ENCODE data around the gene MB.

The MB gene

DNA sequence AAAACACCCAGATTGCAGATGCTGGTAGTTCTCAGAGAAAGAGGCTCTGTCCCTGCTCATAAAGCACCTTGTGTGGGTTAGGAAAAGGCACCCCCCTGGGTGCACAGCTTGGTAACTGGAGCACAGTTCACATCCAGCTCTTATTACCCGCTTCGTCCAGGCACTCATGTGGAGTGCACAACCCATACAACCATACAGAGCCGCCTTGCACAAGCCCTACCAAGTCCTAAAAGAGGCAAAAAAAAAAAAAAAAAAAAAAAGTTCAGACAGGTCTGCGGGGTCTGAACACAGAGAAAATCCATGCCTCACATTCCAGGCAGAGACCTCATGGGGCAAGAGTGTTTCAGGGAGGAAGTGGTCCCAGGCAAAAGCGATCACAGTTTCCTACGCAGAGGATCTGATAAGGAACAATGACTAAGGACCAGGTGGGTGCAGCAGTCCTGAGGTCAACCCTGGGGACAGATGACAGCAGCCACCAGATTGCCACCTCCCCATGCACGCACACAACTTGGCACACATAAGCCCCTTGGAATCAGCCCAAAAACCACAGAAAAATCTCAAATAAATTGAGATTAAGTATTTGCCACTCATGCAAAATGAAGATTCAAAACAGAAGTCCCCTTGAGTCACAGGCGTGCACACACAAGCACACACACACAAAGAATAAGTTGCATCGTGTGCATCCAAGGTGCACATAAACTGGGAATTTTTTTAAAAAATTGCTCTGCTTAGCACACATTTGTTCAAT lies 12.3 kb downstream of the MB start:
- in situ Hi-C loops (cut with MboI; ENCODE audit: low sequenced_read_pairs) = no loop called here
- no peak overlapping the region for H3K4me3 ChIP-seq
- H3K9me3 ChIP-seq = no peaks in the 10 kb centered on the region

DNA sequence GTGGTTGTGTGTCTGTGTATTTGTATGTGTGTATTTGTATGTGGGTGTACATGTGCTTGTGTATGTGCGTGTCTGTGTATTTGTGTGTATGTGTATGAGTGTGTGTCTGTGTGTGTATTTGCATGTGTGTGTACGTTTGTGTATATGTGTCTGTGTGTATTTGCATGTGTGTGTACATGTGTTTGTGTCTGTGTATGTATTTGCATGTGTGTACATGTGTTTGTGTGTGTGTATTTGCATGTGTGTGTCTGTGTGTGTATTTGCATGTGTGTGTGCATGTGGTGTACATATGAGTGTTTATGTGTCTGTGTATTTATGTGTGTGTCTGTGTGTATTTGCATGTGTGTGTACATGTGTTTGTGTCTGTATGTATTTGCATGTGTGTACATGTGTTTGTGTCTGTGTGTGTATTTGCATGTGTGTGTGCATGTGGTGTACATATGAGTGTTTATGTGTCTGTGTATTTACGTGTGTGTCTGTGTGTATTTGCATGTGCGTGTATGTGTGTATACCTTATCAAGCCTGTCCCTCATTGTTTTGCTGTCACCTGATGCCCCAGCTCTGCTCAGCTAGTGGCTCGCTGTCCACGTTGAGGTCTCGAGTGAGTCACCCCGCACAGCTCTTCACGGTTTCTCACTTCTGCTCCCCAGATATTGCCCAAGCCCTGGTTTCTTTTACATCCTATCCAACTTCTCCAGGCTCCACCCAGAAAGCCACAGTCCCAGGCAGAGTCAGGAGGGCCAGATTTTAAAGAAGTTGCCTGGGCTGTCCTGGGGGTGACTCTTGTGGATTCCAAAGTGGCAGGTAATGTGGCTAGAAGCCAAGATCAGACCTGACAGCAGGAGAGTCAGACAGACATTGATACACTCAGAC lies 15.2 kb downstream of the MB start:
- Histone ChIP-seq H3K4me1 (no peaks in the 10 kb centered on the region), H3K27me3 (ENCODE audit: low read depth) (no peaks in the 10 kb centered on the region; the same call in 1 of the 2 replicates), H3K36me3 (replicated peaks) (no peaks in the 10 kb centered on the region), H3K4me3 (no peak overlapping the region), H3K9me3 (no peaks in the 10 kb centered on the region)
- DNase-seq (ENCODE audit: low spot score in 2 of 2) = no peak
- in situ Hi-C loops (cut with MboI; ENCODE audit: low sequenced_read_pairs) = no loop called here

More for the DNA sequence above, 12.3 kb downstream of the MB start:
- Histone ChIP-seq H3K4me1 (no peaks in the 10 kb centered on the region), H3K36me3 (replicated peaks) (no peaks in the 10 kb centered on the region), H3K27me3 (ENCODE audit: low read depth) (no peaks in the 10 kb centered on the region; the same call in 1 of the 2 replicates)
- DNase-seq (ENCODE audit: low spot score in 2 of 2) = no peak

DNA sequence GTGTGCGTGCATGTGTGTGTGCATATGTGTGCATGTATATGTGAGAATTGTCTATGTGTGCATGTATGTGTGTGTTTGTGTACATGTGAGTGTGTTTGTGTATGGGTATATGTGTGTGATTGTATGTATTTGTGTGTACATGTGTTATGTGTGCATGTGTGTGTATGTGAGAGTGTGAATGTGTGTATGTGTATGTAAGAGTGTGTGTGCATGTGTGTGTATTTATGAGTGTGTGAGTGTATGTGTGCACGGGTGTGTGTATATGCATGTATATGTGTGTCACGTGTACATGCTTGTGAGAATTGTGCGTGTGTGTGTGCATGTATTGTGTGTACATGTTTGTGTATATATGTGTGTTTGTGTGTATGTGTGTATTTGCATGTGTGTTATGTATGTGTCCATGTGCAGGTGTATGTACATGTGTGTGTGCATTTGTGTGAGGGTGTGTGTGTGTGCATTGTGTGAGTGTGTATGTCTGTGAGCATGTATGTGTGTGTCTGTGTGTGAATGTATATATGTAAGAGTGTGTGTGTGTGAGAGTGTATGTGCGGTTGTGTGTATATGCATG lies 16.0 kb downstream of the MB start:
- in situ Hi-C loops (cut with MboI; ENCODE audit: low sequenced_read_pairs) = no loop called here
- Histone ChIP-seq H3K36me3 (replicated peaks) (no peaks in the 10 kb centered on the region), H3K9me3 (no peaks in the 10 kb centered on the region), H3K4me3 (no peak overlapping the region), H3K4me1 (no peaks in the 10 kb centered on the region), H3K27me3 (ENCODE audit: low read depth) (no peaks in the 10 kb centered on the region; the same call in 1 of the 2 replicates)
- no peak for DNase-seq (ENCODE audit: low spot score in 2 of 2)

DNA sequence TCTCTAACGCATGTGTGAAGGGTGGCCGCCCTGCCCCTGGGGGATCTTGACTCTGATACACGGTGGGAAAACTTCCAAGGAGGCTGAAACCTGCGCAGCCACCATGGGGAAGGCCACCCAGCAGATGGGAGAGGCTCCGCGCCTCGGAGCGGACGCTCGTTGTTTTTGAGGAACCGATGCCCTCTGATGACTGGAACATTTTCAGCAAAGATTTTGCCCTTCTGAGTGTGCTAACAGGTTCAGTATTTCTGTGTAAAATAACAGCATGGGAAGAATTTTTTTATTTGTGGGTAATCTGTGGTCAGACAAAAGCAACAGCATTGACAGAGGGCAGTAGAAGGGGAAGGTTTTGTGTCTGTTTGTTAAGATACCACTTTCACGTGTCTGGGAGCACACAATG lies 16.7 kb downstream of the MB start:
- H3K9me3 ChIP-seq = no peaks in the 10 kb centered on the region
- H3K36me3 ChIP-seq (replicated peaks) = no peaks in the 10 kb centered on the region
- no peaks in the 10 kb centered on the region; the same call in 1 of the 2 replicates for H3K27me3 ChIP-seq (ENCODE audit: low read depth)
- no peak overlapping the region for H3K4me3 ChIP-seq
- no peaks in the 10 kb centered on the region for H3K4me1 ChIP-seq
- DNase-seq (ENCODE audit: low spot score in 2 of 2) = no peak
- in situ Hi-C loops (cut with MboI; ENCODE audit: low sequenced_read_pairs) = no loop called here

DNA sequence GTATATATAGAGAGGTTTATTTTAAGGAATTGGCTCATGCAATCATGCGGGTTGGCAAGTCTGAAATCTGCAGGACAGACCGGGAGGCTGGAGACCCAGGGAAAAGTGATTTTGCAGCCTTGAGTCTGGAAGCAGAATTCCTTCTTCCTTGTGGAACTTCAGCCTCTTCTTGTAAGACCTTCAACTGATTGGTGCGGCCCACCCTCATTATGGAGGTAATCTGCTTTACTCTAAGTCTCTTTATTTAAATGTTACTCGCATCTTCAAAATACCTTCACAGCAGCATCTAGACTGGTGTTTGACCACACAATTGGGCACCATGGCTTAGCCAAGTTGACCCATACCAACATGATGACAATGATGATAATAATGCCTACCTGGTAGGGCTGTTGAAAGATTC lies 17.8 kb downstream of the MB start:
- in situ Hi-C loops (cut with MboI; ENCODE audit: low sequenced_read_pairs) = no loop called here
- Histone ChIP-seq H3K27me3 (ENCODE audit: low read depth) (no peaks in the 10 kb centered on the region; the same call in 1 of the 2 replicates), H3K4me3 (no peak overlapping the region), H3K9me3 (no peaks in the 10 kb centered on the region), H3K4me1 (no peaks in the 10 kb centered on the region), H3K36me3 (replicated peaks) (no peaks in the 10 kb centered on the region)
- DNase-seq (ENCODE audit: low spot score in 2 of 2) = no peak

DNA sequence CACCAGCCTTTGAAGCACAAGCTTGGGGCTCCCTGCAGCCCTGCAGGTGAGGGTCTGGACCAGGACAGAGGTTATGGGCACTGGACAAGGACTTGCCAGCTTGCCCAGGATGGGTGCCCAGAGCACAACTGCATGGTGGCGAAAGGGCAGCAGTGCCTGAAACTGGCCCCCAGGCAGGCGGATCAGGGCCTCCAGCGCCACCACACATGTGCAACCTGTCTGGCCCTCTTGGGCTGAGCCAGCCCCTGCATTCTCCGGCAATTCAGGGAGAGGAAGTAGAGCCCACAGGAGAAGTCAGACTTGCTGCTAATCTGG lies 18.8 kb downstream of the MB start:
- no peaks in the 10 kb centered on the region for H3K36me3 ChIP-seq (replicated peaks)
- no peak for DNase-seq (ENCODE audit: low spot score in 2 of 2)
- in situ Hi-C loops (cut with MboI; ENCODE audit: low sequenced_read_pairs) = no loop called here
- no peaks in the 10 kb centered on the region for H3K4me1 ChIP-seq
- H3K9me3 ChIP-seq = no peaks in the 10 kb centered on the region
- H3K4me3 ChIP-seq = no peak overlapping the region
- H3K27me3 ChIP-seq (ENCODE audit: low read depth) = no peaks in the 10 kb centered on the region; the same call in 1 of the 2 replicates

DNA sequence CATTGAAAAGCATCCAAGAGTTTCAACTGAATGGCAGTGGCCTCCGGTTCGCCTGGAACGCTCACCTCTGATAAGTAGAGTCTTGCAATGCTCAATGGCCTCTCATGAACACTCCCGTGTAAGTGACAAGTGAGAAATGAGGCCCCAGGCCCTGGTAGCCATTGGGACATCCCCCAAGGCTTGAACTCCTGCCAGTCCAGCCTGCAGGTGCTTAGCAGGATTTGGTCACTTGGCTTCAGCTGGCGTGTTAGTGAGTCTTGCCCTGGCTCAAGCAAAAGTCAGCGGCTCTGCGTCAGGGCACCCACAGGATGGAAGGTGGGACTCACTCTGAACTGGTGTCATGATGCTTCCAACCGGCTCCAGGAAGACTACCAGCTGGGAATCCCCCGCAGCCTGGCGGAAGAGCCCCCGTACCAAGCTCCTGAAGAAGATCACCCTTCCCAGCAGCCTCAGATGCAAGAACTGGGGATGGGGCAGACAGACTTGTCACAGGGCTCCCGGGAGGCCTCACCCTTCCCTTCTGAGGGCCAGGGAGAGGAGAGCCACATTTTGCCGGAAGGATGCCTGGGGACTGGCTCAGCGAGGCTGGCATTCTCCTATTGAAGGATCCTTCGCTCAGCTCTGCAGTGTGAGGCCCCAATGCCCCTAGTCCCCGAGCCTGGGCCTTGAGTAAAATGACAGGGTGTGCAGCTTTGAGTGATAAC lies 19.3 kb downstream of the MB start:
- no peaks in the 10 kb centered on the region for H3K36me3 ChIP-seq (replicated peaks)
- no peak for DNase-seq (ENCODE audit: low spot score in 2 of 2)
- in situ Hi-C loops (cut with MboI; ENCODE audit: low sequenced_read_pairs) = no loop called here
- no peaks in the 10 kb centered on the region for H3K4me1 ChIP-seq
- no peaks in the 10 kb centered on the region for H3K9me3 ChIP-seq
- H3K4me3 ChIP-seq = no peak overlapping the region
- H3K27me3 ChIP-seq (ENCODE audit: low read depth) = no peaks in the 10 kb centered on the region; the same call in 1 of the 2 replicates

DNA sequence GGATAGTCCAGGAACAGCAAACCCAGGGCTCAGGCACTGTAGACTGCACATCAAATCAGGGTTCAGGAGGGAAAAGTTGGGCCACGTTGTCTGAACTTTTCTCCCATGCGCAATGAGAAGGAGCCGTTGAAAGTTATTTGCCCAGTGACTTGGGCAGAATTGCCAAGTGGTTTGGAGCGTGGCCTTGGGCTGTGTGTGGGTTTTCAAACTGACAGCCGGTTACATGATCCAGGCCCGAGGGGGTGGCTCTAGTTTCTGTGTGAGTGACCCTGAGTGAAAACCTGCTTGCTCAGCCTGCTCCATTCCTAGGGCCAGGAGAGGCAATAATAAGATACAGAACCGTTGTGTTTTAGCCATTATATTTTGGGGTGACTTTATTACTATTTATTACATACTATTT lies 20.3 kb downstream of the MB start:
- Histone ChIP-seq H3K27me3 (ENCODE audit: low read depth) (no peaks in the 10 kb centered on the region; the same call in 1 of the 2 replicates), H3K4me3 (no peak overlapping the region), H3K4me1 (no peaks in the 10 kb centered on the region), H3K36me3 (replicated peaks) (no peaks in the 10 kb centered on the region), H3K9me3 (no peaks in the 10 kb centered on the region)
- in situ Hi-C loops (cut with MboI; ENCODE audit: low sequenced_read_pairs) = no loop called here
- no peak for DNase-seq (ENCODE audit: low spot score in 2 of 2)

DNA sequence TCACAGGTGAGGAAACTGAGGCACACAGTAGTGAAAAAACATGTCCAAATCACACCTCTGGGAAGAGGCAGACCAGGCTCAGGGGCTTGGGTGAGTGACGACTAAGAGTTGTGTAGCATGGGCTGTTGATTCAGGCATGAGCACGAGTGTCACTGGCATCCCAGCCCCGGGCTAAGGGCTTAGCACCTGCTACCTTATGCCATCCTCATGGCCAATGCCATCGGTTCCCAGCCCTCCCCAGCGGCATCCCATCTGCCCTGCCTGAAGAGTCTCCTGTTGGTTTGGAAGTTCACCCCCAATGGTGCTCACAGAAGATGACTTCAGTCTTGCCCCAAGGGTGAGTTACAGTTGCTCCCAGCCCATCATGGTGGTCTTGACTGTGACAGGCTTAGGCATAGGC lies 22.4 kb downstream of the MB start:
- Histone ChIP-seq H3K36me3 (replicated peaks) (no peaks in the 10 kb centered on the region), H3K9me3 (no peaks in the 10 kb centered on the region), H3K4me3 (no peak overlapping the region), H3K27me3 (ENCODE audit: low read depth) (peaks cover 2% of the 10 kb centered on the region; the same call in 1 of the 2 replicates), H3K4me1 (no peaks in the 10 kb centered on the region)
- DNase-seq (ENCODE audit: low spot score in 2 of 2) = no peak
- in situ Hi-C loops (cut with MboI; ENCODE audit: low sequenced_read_pairs) = no loop called here

DNA sequence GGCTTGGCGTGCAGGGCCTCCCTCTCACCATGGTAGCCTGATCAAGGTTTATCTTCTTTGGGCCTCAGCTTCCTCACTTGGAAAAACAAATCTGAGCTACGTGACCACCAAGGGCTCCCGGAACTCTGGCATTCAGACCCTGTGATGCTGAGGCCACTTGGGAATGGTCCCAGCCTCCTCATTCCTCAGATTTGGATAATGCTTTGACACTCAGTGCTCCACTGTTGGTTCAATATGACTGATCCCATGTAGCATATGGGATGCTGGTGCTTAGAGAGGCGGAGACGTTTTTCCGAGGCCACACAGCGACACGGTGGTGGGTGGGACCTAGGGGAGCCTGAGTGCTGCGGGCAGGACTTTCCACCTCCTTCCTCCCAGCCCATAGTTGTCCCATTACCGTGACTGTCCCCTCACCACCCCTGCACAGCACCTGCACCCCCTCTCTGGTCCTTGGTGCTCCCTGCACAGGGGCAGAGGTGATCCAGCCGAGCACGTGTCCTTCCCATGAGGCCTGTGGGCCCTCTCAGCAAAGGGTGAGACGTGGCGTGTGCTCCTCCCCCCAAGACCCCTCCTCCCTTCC lies 23.1 kb downstream of the MB start:
- no peaks in the 10 kb centered on the region for H3K4me1 ChIP-seq
- no peak for DNase-seq (ENCODE audit: low spot score in 2 of 2)
- H3K4me3 ChIP-seq = no peak overlapping the region
- in situ Hi-C loops (cut with MboI; ENCODE audit: low sequenced_read_pairs) = no loop called here
- H3K27me3 ChIP-seq (ENCODE audit: low read depth) = peaks cover 3% of the 10 kb centered on the region; the same call in 1 of the 2 replicates
- H3K36me3 ChIP-seq (replicated peaks) = no peaks in the 10 kb centered on the region
- H3K9me3 ChIP-seq = no peaks in the 10 kb centered on the region

DNA sequence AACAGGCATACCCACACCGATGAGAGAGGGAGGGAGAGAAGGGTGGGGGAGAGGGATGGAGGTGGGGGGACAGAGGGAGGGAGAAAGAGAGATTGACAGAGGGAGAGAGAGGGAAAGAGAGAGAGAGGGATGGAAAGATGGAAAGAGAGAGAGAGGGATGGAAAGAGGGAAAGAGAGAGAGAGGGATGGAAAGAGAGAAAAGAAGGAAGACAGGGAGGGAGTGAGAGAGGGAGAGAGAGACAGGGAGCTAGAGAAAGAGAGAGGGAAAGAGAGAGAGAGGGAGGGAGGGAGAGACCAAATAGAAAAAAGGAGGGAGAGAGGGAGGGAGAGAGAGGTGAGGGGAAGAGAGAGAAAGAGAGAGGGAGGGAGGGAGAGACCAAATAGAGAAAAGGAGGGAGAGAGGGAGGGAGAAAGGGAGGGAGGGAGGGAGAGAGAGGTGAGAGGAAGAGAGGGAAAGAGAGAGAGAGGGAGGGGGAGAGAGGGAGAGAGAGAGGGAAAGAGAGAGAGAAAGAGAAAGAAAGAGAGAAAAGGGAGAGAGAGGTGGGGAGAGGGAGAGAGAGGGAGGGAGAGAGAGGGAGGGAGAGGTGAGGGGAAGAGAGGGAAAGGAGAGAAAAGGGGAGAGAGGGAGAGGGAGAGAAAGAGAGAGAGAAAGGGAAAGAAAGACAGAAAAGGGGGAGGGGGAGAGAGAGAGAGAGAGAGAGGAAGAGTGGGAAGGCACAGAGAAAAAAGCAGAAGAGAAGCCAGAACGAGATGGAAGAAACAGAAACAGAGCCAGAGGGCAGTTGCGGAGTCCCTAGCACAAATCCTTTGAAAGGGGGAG lies 23.8 kb downstream of the MB start:
- H3K9me3 ChIP-seq = no peaks in the 10 kb centered on the region
- peaks cover 6% of the 10 kb centered on the region; the same call in 1 of the 2 replicates for H3K27me3 ChIP-seq (ENCODE audit: low read depth)
- in situ Hi-C loops (cut with MboI; ENCODE audit: low sequenced_read_pairs) = no loop called here
- H3K36me3 ChIP-seq (replicated peaks) = no peaks in the 10 kb centered on the region
- no peak for DNase-seq (ENCODE audit: low spot score in 2 of 2)
- no peaks in the 10 kb centered on the region for H3K4me1 ChIP-seq
- no peak overlapping the region for H3K4me3 ChIP-seq

DNA sequence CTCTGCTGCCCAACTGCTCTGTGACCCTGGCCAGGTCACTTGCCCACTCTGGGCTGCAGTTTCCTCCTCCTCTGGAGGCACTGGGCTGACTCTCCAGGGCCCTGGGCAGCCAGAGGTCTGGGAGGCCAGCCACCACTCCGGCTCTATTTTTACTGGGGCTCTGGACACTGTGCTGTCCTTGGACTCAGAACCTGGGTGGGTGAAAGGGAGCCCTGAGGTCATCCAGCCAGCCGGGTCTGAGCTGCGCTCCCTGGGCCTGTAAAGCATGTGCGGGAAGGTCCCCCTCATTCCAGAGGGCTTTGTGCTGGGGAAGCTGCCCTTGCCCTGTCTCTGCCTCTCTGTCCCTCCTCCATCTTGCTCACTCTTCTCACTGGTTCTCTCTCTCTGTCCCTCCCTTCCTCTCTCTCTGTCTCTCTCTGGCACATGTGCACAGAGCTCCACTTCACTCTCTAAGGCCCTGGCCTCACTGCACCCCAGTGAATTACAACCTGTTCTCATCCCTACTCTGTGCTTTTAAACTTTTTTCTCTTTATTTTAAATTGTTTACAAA lies 24.6 kb downstream of the MB start:
- H3K36me3 ChIP-seq (replicated peaks) = no peaks in the 10 kb centered on the region
- no peak for DNase-seq (ENCODE audit: low spot score in 2 of 2)
- no peak overlapping the region for H3K4me3 ChIP-seq
- in situ Hi-C loops (cut with MboI; ENCODE audit: low sequenced_read_pairs) = no loop called here
- H3K27me3 ChIP-seq (ENCODE audit: low read depth) = peaks cover 7% of the 10 kb centered on the region; the same call in 1 of the 2 replicates
- H3K4me1 ChIP-seq = no peaks in the 10 kb centered on the region
- no peaks in the 10 kb centered on the region for H3K9me3 ChIP-seq

All from HAP-1 (cell line).